ENCODE results near the gene RAB3IL1. TPM values are rescaled to one million over a fixed set of nuclear protein-coding genes. Genes with fewer than 3 reads are reported as not detected.

RAB3IL1 gene
- total RNA-seq, 1 experiment from 2014 or later = 2.3 TPM

DNA sequence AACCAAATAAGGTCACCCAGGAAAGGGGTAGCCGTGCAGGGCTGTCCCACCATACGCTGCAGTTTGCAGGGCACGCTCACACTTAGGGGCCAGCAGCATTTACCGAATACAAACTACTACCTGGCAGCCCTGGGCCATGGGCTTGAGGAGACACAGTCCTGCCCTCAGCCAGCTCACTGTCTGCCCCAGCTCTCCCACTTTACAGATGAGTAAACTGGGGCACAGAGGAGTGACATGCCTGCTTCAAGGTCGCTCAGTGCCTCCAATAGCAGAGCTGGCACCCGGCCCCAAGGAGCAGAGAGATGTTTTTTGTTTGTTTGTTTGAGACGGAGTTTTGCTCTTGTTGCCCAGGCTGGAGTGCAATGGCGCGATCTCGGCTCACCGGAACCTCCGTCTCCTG is 28.8 kb downstream of the RAB3IL1 start:
- TF ChIP-seq, protein P1, sequence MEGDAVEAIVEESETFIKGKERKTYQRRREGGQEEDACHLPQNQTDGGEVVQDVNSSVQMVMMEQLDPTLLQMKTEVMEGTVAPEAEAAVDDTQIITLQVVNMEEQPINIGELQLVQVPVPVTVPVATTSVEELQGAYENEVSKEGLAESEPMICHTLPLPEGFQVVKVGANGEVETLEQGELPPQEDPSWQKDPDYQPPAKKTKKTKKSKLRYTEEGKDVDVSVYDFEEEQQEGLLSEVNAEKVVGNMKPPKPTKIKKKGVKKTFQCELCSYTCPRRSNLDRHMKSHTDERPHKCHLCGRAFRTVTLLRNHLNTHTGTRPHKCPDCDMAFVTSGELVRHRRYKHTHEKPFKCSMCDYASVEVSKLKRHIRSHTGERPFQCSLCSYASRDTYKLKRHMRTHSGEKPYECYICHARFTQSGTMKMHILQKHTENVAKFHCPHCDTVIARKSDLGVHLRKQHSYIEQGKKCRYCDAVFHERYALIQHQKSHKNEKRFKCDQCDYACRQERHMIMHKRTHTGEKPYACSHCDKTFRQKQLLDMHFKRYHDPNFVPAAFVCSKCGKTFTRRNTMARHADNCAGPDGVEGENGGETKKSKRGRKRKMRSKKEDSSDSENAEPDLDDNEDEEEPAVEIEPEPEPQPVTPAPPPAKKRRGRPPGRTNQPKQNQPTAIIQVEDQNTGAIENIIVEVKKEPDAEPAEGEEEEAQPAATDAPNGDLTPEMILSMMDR (IDR thresholded peaks at IDR 0.05; ENCODE audit: unreplicated experiment) = no peak
- no peak for DNase-seq (ENCODE audit: unreplicated experiment)
- Mint-ChIP-seq H3K27ac (ENCODE audit: low read depth, unreplicated experiment) (no peak overlapping the region), H3K4me1 (ENCODE audit: insufficient read depth, unreplicated experiment) (peaks cover 15% of the 10 kb centered on the region), H3K4me3 (ENCODE audit: unreplicated experiment) (no peak overlapping the region), H3K36me3 (ENCODE audit: insufficient read depth, unreplicated experiment) (peaks cover 15% of the 10 kb centered on the region), H3K9me3 (ENCODE audit: unreplicated experiment) (no peaks in the 10 kb centered on the region), H3K27me3 (ENCODE audit: insufficient read depth, unreplicated experiment) (no peaks in the 10 kb centered on the region)
- intact Hi-C loops (cut with micrococcal nuclease) = loop anchor here (1.0 kb wide), 1 partner anchor 17 kb away; no protein-coding TSS in a partner anchor
- ChIA-PET CTCF (interaction anchor here (0.6 to 3.2 kb wide), 6 partner anchors 10 to 193 kb away, joined by 3 to 23 read pairs (median 8); no protein-coding TSS in a partner anchor), POLR2A (interaction anchor here (0.6 to 2.5 kb wide), 7 partner anchors 62 to 227 kb away, joined by 3 to 8 read pairs (median 4); partner anchors contain the start of gene FTH1)
- TSS peak; percentile 10 for BruUV-seq (replicated peaks)

DNA sequence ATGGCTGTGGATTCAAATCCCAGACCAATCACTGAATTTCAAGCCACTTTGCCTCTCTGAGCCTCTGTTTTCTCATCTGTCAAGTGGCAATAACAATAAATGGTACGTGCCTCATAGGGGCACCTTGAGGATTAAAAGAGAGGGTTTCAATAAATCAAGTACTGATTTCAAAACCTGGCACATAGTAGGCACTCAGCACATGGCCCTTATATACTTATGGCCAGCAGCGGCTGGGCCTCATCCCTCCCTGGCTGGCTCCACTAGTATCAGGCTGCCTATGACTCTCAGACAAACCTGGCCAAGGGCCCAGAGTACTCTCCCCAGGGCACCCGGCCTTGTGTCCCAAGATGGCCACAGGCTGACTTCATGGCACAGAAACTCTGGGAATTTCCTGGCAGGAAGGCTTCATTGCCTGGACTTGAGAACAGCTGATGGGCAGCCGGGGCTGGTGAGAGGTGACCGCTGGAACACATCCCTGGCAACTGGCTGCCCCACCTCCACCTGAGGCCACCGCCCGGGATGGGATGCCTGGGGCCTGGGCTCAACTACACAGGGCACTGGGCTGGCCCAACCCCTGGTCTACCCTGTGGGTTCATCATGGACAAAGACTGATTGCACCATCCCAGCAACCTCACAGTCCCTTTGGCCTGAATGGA is 29.4 kb downstream of the RAB3IL1 start:
- DNase-seq (ENCODE audit: unreplicated experiment) = peak; percentile 97
- H3K27ac Mint-ChIP-seq (ENCODE audit: low read depth, unreplicated experiment) = peak overlapping the region; percentile 61
- H3K27me3 Mint-ChIP-seq (ENCODE audit: insufficient read depth, unreplicated experiment) = no peaks in the 10 kb centered on the region
- no peak overlapping the region for H3K4me3 Mint-ChIP-seq (ENCODE audit: unreplicated experiment)
- intact Hi-C loops (cut with micrococcal nuclease) = loop anchor here (1.0 kb wide), 1 partner anchor 17 kb away; no protein-coding TSS in a partner anchor
- BruUV-seq (replicated peaks) = no TSS peak
- H3K4me1 Mint-ChIP-seq (ENCODE audit: insufficient read depth, unreplicated experiment) = peaks cover 19% of the 10 kb centered on the region
- H3K9me3 Mint-ChIP-seq (ENCODE audit: unreplicated experiment) = no peaks in the 10 kb centered on the region
- CTCF ChIA-PET = interaction anchor here (0.7 to 3.2 kb wide), 4 partner anchors 11 to 194 kb away, joined by 3 to 23 read pairs (median 12); no protein-coding TSS in a partner anchor
- H3K36me3 Mint-ChIP-seq (ENCODE audit: insufficient read depth, unreplicated experiment) = peaks cover 15% of the 10 kb centered on the region
- TF ChIP-seq, protein P1 (IDR thresholded peaks at IDR 0.05; ENCODE audit: unreplicated experiment) = no peak
- POLR2A ChIA-PET = interaction anchor here (0.6 to 2.5 kb wide), 7 partner anchors 63 to 227 kb away, joined by 3 to 8 read pairs (median 4); partner anchors contain the start of gene FTH1

DNA sequence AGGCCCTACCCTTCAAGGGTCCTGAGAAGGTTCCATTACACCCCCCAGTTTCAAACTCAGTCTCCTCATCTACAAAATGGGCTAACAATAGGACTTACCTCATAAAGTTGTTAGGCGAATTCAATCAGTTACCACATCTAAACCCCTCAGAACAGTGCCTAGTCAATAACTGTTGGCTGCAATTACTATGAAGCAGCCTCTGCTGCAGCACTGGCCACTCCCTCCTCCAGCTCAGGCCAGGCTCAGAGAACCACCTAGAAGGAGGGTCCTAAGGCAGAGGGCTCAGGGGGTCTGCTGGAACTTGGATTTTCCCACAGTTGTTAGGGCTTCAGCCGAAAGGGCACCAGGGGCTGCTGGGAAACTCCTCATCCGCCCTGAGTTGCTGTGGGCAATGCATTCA is 30.7 kb downstream of the RAB3IL1 start:
- H3K27me3 Mint-ChIP-seq (ENCODE audit: insufficient read depth, unreplicated experiment) = no peaks in the 10 kb centered on the region
- H3K4me1 Mint-ChIP-seq (ENCODE audit: insufficient read depth, unreplicated experiment) = peaks cover 30% of the 10 kb centered on the region
- intact Hi-C loops (cut with micrococcal nuclease) = no loop called here
- BruUV-seq (replicated peaks) = no TSS peak
- POLR2A ChIA-PET = no interaction called here
- no peaks in the 10 kb centered on the region for H3K9me3 Mint-ChIP-seq (ENCODE audit: unreplicated experiment)
- peak overlapping the region; percentile 61 for H3K27ac Mint-ChIP-seq (ENCODE audit: low read depth, unreplicated experiment)
- H3K36me3 Mint-ChIP-seq (ENCODE audit: insufficient read depth, unreplicated experiment) = peaks cover 15% of the 10 kb centered on the region
- CTCF ChIA-PET = interaction anchor here (0.6 to 4.7 kb wide), 7 partner anchors 13 to 802 kb away, joined by 3 to 17 read pairs (median 3); no protein-coding TSS in a partner anchor
- DNase-seq (ENCODE audit: unreplicated experiment) = no peak
- no peak overlapping the region for H3K4me3 Mint-ChIP-seq (ENCODE audit: unreplicated experiment)
- TF ChIP-seq, protein P1 (IDR thresholded peaks at IDR 0.05; ENCODE audit: unreplicated experiment) = no peak

DNA sequence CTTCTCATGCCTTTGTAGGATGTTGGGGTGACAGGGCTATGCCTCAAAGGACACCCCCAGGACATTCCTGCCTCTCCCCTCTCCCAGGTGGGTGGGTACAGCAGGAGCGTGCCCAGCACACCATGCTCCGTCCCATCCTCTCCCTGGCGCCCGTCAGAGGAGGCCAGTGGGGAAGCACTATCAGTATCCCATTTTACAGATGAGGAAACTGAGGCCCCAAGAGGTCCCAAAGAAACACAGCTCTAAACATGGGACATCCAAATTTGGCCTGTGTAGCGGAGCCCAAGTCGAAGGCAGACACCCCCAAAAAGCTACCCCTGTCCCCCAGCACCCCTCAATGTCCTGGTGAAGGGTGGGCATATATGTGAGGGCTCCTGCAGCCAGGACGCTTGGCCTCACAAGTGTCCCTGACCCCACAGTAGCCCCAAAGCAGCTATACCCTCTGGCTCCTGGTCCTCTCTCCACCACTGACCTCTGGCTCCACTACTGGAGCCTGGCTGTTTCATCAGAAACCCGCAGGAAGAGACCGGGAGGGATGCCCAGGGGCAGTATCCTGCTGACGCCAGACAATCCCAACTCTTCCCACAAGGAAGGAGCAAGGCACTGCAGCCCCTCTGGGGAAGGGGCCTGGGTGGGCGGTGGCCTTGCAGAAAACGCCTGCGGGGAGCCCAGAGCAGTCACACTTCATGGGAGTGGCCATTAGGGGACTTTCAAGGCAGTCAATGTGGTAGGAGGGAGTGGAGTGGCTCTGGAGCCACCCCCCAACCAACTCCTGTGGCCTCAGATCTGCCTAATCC is 31.4 kb downstream of the RAB3IL1 start:
- CTCF ChIA-PET = interaction anchor here (0.6 to 4.7 kb wide), 9 partner anchors 14 to 223 kb away, joined by 3 to 17 read pairs (median 4); no protein-coding TSS in a partner anchor
- Mint-ChIP-seq H3K4me3 (ENCODE audit: unreplicated experiment) (no peak overlapping the region), H3K4me1 (ENCODE audit: insufficient read depth, unreplicated experiment) (peaks cover 31% of the 10 kb centered on the region), H3K27me3 (ENCODE audit: insufficient read depth, unreplicated experiment) (no peaks in the 10 kb centered on the region), H3K36me3 (ENCODE audit: insufficient read depth, unreplicated experiment) (peaks cover 13% of the 10 kb centered on the region), H3K27ac (ENCODE audit: low read depth, unreplicated experiment) (no peak overlapping the region), H3K9me3 (ENCODE audit: unreplicated experiment) (no peaks in the 10 kb centered on the region)
- intact Hi-C loops (cut with micrococcal nuclease) = no loop called here
- POLR2A ChIA-PET = interaction anchor here (0.5 kb wide), 1 partner anchor 11 kb away, joined by 3 read pairs; no protein-coding TSS in a partner anchor
- BruUV-seq (replicated peaks) = no TSS peak
- no peak for DNase-seq (ENCODE audit: unreplicated experiment)
- TF ChIP-seq, protein P1 (IDR thresholded peaks at IDR 0.05; ENCODE audit: unreplicated experiment) = no peak

Measured in MCF 10A (cell line).